Measurements from ENCODE around the gene MRGPRG.
"Not testable (repeated sequence)": the region's sequence is repeated elsewhere in the genome, so short reads cannot be mapped to it uniquely, and the experiment has no call there.

The MRGPRG gene

DNA sequence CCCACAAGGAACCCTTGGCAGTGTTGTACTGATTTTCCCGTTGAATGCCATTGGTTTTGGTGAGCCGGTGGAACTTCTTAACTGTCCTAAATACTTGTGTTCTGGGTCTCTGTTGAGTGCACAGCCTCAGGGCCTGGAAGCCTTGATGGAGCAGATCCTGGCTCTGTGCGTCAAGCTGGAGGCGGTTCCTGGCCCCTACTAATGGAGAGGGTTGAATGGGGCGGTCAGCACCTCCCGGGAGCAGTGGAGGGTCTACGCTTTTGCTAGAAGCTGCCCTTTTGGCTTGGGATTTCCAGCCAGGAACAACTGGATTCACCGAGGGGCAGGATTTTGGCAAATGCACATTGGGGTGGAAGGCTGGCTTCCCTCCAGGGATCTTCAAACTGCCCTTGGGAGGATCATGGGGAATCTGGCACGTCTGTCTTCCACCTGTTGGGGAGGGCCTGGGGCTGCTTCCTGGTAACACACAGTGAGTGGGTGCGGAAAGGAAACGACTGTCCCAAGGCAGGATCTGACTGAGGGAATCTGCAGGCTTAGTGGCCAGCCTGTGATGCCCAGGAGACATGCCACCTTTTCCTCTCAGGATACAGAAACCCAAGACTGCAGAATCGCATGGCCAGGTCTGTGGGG, 46.6 kb downstream of the MRGPRG start:
- DNase-seq (ENCODE audit: low spot score) = no peak
- TF ChIP-seq, protein P1, sequence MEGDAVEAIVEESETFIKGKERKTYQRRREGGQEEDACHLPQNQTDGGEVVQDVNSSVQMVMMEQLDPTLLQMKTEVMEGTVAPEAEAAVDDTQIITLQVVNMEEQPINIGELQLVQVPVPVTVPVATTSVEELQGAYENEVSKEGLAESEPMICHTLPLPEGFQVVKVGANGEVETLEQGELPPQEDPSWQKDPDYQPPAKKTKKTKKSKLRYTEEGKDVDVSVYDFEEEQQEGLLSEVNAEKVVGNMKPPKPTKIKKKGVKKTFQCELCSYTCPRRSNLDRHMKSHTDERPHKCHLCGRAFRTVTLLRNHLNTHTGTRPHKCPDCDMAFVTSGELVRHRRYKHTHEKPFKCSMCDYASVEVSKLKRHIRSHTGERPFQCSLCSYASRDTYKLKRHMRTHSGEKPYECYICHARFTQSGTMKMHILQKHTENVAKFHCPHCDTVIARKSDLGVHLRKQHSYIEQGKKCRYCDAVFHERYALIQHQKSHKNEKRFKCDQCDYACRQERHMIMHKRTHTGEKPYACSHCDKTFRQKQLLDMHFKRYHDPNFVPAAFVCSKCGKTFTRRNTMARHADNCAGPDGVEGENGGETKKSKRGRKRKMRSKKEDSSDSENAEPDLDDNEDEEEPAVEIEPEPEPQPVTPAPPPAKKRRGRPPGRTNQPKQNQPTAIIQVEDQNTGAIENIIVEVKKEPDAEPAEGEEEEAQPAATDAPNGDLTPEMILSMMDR (IDR thresholded peaks at IDR 0.05) = no peak
- H3K27ac ChIP-seq = no peak overlapping the region

GRCh38 chr11:3170756-3171650, 47.6 kb downstream of the MRGPRG start:
- DNase-seq (ENCODE audit: low spot score) = no peak
- H3K27ac ChIP-seq = no peak overlapping the region
- no peak overlapping the region for H3K4me3 ChIP-seq
- TF ChIP-seq, protein P1 (IDR thresholded peaks at IDR 0.05) = no peak

More for the DNA sequence above, 46.6 kb downstream of the MRGPRG start:
- no peak overlapping the region for H3K4me3 ChIP-seq

GRCh38 chr11:3170044-3170755, 48.4 kb downstream of the MRGPRG start:
- H3K27ac ChIP-seq = peak overlapping the region in 1 of 2 donors; percentile 81
- peak overlapping the region; percentile 69 for H3K4me3 ChIP-seq
- TF ChIP-seq, protein P1 (IDR thresholded peaks at IDR 0.05) = no peak
- no peak for DNase-seq (ENCODE audit: low spot score)

- TF ChIP-seq, protein P1 (IDR thresholded peaks at IDR 0.05) = no peak
- Histone ChIP-seq H3K4me3 (peak overlapping the region; percentile 69), H3K27ac (peak overlapping the region; percentile 59 to 81)
- no peak for DNase-seq (ENCODE audit: low spot score)
Observed at GRCh38 chr11:3169255-3170043, 49.2 kb downstream of the MRGPRG start.

GRCh38 chr11:3168742-3169254, 49.8 kb downstream of the MRGPRG start:
- Histone ChIP-seq H3K27ac (peak overlapping the region; percentile 59 to 81), H3K4me3 (peak overlapping the region; percentile 69)
- not testable (repeated sequence) for DNase-seq (ENCODE audit: low spot score)

All from coronary artery (tissue), 2 donors.